B cell (primary cell): ENCODE results near the gene SYT14.
"Not testable (repeated sequence)": the region's sequence is repeated elsewhere in the genome, so short reads cannot be mapped to it uniquely, and the experiment has no call there.

Source experiments
- CTCF ChIP-seq: fragments of 200-600 bp; IDR thresholded peaks from one replicate; pipeline ENCODE4 v1.8.0; 2022; ENCODE audit warnings: antibody characterized with exemption, mild to moderate bottlenecking
- EZH2 ChIP-seq: IDR thresholded peaks from 2 replicates; pipeline ENCODE4 v1.6.1; 2012; ENCODE audit warnings: borderline replicate concordance, low read depth, mild to moderate bottlenecking, moderate library complexity, low read length; ENCODE audit not compliant: insufficient read depth, poor library complexity, severe bottlenecking

- not testable (repeated sequence) for TF ChIP-seq CTCF, EZH2
Measured at GRCh38 chr1:209978721-209979120, 40.7 kb downstream of the SYT14 start.
